ENCODE measurements around the gene CLTRN. TPM values are rescaled to one million over a fixed set of nuclear protein-coding genes. Genes with fewer than 3 reads are reported as not detected.

The CLTRN gene
- total and polyA plus RNA-seq, 2 of the 13 experiments (the other 11 are each of a cell fraction or from before 2014, with no cell fraction given), result 0.37 to 0.53 TPM

DNA sequence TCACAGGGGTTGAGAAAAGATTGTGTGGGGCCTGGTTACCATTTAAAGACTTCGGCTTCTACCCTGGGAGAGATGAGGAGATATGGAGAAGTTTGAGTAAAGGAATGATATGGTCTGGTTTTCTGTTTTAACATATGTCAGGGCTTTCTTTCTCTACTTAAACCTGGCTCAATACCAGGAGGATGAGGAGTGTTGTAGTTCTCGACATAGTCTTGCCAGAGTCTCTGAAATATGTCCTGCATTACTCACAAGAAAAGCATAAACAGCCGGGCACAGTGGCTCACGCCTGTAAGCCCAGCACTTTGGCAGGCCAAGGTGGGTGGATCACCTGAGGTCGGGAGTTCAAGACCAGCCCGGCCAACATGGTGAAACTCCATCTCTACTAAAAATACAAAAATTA, 47.5 kb downstream of the CLTRN start:
- Histone ChIP-seq H3K4me3 (replicated peaks in 1 of 3; ENCODE audit: insufficient read depth in 1 of 3, low read depth in 2 of 3, low read length in 3 of 3) (no peak overlapping the region), H3K27me3 (ENCODE audit: control insufficient read depth in 1 of 2, insufficient read depth in 2 of 2, low read length in 2 of 2) (no peaks in the 10 kb centered on the region), H3K9ac (ENCODE audit: insufficient read depth, low read depth, low read length) (no peak overlapping the region), H3K79me2 (ENCODE audit: insufficient read depth, low read length) (no peaks in the 10 kb centered on the region), H3K36me3 (replicated peaks in 1 of 2; ENCODE audit: control insufficient read depth in 1 of 2, insufficient read depth in 2 of 2, low read length in 2 of 2) (no peaks in the 10 kb centered on the region), H3K9me3 (ENCODE audit: low read length) (no peaks in the 10 kb centered on the region), H3K4me2 (ENCODE audit: low read depth, low read length) (no peak overlapping the region), H4K20me1 (ENCODE audit: insufficient read depth, low read length) (no peaks in the 10 kb centered on the region), H3K4me1 (ENCODE audit: insufficient read depth, low read length) (no peaks in the 10 kb centered on the region), H2AFZ (ENCODE audit: low read length) (no peak overlapping the region), H3K27ac (ENCODE audit: extremely low read length, insufficient read depth, low read length) (no peak overlapping the region)
- DNase-seq (ENCODE audit: low spot score) (no peak), ATAC-seq (no peak), FAIRE-seq (no peak)
- BruUV-seq (replicated peaks), result no TSS peak
- CTCF ChIA-PET (ENCODE audit: low intra/inter-chr PET ratio, low total read pairs), result no interaction called here
- in situ Hi-C loops (cut with HindIII; ENCODE audit: extremely low pct_ligation_motif_present, low pct_unique_long_range_greater_than_20kb), result no loop called here
- no peak for TF ChIP-seq POLR2A (IDR thresholded peaks at IDR 0.05; ENCODE audit: insufficient read depth in 1 of 2, low read depth in 2 of 2, low read length in 2 of 2)
- intact Hi-C loops (cut with micrococcal nuclease; ENCODE audit: unreplicated experiment), result no loop called here
- WGBS (ENCODE audit: low lambda C conversion rate), result 36% methylated on average over 2 of the region's 6 CpGs
- POLR2A ChIA-PET, result no interaction called here

- no peaks in the 10 kb centered on the region for H3K36me3 ChIP-seq (replicated peaks in 1 of 2; ENCODE audit: control insufficient read depth in 1 of 2, insufficient read depth in 2 of 2, low read length in 2 of 2)
- H3K27me3 ChIP-seq (ENCODE audit: control insufficient read depth in 1 of 2, insufficient read depth in 2 of 2, low read length in 2 of 2), result no peaks in the 10 kb centered on the region
- H3K9me3 ChIP-seq (ENCODE audit: low read length), result no peaks in the 10 kb centered on the region
- H2AFZ ChIP-seq (ENCODE audit: low read length), result no peak overlapping the region
- no peak for FAIRE-seq
- WGBS (ENCODE audit: low lambda C conversion rate), result 47% methylated on average over 2 of the region's 3 CpGs
- no peaks in the 10 kb centered on the region for H3K4me1 ChIP-seq (ENCODE audit: insufficient read depth, low read length)
- no peak overlapping the region for H3K27ac ChIP-seq (ENCODE audit: extremely low read length, insufficient read depth, low read length)
- intact Hi-C loops (cut with micrococcal nuclease; ENCODE audit: unreplicated experiment) (no loop called here), in situ Hi-C loops (cut with HindIII; ENCODE audit: extremely low pct_ligation_motif_present, low pct_unique_long_range_greater_than_20kb) (no loop called here)
- H3K4me3 ChIP-seq (replicated peaks in 1 of 3; ENCODE audit: insufficient read depth in 1 of 3, low read depth in 2 of 3, low read length in 3 of 3), result no peak overlapping the region
- H3K4me2 ChIP-seq (ENCODE audit: low read depth, low read length), result no peak overlapping the region
- no peak for ATAC-seq
- ChIA-PET CTCF (ENCODE audit: low intra/inter-chr PET ratio, low total read pairs) (no interaction called here), POLR2A (no interaction called here)
- no peak overlapping the region for H3K9ac ChIP-seq (ENCODE audit: insufficient read depth, low read depth, low read length)
- no TSS peak for BruUV-seq (replicated peaks)
- DNase-seq (ENCODE audit: low spot score), result no peak
- TF ChIP-seq PPARG (CRISPR knock-in tag; conservative IDR thresholded peaks at IDR 0.05) (no peak), RNF2 (conservative IDR thresholded peaks at IDR 0.05; ENCODE audit: low read depth) (no peak), EHMT2 (IDR thresholded peaks at IDR 0.05; ENCODE audit: borderline replicate concordance, low read depth, low read length) (no peak), ZNF484 (CRISPR knock-in tag; IDR thresholded peaks at IDR 0.05; ENCODE audit: borderline replicate concordance, low read depth) (no peak), ZNF432 (CRISPR knock-in tag; IDR thresholded peaks at IDR 0.05; ENCODE audit: borderline replicate concordance) (no peak), ZNF713 (CRISPR knock-in tag; IDR thresholded peaks at IDR 0.05) (no peak)
- no peaks in the 10 kb centered on the region for H3K79me2 ChIP-seq (ENCODE audit: insufficient read depth, low read length)
- H4K20me1 ChIP-seq (ENCODE audit: insufficient read depth, low read length), result no peaks in the 10 kb centered on the region
These were observed 48.1 kb downstream of the CLTRN start for GRCh38 chrX:15616531-15616930.

Measured in HepG2 (cell line).